GM19468 (cell line): ENCODE data around the gene WNK2.

Experiments
- ATAC-seq: cut with Tn5 transposase; IDR thresholded peaks from one replicate; pipeline ENCODE4 v1.9.1; 2021; ENCODE audit warnings: mild to moderate bottlenecking, moderate library complexity, moderate number of reproducible peaks; ENCODE audit not compliant: unreplicated experiment; ENCODE audit errors: extremely low read depth

The WNK2 gene

DNA sequence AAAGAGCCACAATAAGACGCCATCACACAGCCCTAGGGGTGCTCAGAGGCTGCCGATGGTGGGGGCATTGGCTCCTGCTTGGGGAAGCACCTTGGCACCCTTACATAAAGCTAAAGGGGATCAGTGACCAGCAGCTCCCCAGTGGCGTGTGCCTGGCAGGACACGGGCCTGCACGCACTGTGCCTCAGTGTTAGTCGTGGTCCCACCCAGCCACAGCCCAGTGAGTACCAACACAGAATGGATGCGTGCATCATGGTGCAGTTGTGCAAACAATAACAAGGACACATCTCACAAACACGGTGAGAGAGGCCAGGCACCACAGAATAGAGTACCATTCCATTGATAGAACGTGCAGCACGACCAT is 103.2 kb downstream of the WNK2 start:
- no peak for ATAC-seq

DNA sequence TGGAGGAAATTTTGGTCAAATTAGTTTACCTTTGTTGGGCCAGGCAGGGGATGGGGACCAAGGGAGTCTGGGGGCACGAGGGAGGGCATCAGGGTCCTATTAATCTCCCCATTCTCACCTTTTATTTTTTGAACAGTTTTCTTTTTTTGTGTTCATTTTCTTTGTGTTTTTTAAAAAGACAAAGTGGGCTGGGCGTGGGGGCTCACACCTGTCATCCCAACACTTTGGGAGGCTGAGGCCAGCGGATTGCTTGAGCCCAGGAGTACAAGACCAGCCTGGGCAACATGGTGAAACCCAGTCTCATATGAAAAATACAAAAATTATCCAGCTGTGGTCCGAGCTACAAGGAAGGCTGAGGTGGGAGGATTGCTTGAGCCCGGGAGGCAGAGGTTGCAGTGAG is 103.7 kb downstream of the WNK2 start:
- no peak for ATAC-seq

DNA sequence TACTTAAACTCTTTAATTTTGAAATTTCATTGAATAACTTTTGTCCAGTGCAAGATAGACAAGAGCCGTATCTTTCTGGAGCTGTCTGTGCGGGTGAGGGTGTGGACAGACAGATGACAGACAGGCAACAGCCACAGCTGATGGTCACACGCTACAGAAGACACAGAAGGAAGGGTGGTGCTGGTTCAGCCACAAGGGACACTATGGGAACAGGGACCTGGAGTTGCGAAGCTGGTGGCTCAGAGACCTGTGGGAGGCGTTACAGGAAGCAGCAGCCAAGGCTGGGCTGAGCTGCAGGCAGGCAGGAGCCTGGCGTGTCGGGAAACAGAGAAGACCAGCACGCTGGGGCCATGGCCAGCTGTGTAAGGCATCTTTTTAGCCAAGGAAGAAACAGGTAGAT is 104.4 kb downstream of the WNK2 start:
- no peak for ATAC-seq

- no peak for ATAC-seq
Measured at GRCh38 chr9:93288891-93289883, 105.2 kb downstream of the WNK2 start.

GRCh38 chr9:93290495-93291434 is 106.8 kb downstream of the WNK2 start:
- ATAC-seq, result no peak

GRCh38 chr9:93291536-93292287 is 107.8 kb downstream of the WNK2 start:
- no peak for ATAC-seq

- ATAC-seq, result no peak
Measured at GRCh38 chr9:93292288-93292615, 108.3 kb downstream of the WNK2 start.

DNA sequence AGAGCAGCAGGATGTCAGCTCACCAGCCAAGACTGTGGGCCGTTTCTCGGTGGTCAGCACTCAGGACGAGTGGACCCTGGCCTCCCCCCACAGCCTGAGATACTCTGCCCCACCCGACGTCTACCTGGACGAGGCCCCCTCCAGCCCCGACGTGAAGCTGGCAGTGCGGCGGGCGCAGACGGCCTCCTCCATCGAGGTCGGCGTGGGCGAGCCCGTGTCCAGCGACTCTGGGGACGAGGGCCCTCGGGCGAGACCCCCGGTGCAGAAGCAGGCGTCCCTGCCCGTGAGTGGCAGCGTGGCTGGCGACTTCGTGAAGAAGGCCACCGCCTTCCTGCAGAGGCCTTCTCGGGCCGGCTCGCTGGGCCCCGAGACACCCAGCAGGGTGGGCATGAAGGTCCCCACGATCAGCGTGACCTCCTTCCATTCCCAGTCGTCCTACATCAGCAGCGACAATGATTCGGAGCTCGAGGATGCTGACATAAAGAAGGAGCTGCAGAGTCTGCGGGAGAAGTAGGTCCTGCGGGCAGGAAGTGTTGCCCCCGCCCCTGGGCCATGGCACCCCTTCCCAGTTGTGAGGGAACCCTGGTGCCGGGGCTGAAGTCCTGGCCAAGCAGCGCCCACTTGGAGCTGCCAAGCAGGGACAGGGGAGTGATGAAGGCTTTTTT is 108.9 kb downstream of the WNK2 start:
- no peak for ATAC-seq

GRCh38 chr9:93294011-93294410 is 110.1 kb downstream of the WNK2 start:
- ATAC-seq, result no peak

DNA sequence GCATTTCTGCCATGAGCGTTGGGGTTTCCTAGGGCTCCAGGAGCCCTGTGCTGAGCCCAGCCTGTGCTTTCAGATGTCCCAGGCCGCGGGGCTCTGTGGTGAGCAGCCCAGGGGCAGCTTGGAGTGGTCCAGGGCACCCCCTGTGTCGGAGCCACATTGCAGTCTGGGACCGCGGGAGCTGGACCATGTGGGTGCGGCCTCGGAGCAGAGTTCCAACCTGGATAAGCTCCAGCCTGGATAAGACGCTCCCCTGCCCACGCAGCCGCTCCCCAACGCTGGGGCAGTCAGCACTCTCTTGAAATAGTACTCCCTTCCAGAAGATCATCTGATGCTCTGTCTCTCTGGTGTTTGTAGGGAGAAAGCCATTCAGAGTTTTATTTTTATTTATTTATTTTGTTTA is 111.1 kb downstream of the WNK2 start:
- ATAC-seq, result no peak

DNA sequence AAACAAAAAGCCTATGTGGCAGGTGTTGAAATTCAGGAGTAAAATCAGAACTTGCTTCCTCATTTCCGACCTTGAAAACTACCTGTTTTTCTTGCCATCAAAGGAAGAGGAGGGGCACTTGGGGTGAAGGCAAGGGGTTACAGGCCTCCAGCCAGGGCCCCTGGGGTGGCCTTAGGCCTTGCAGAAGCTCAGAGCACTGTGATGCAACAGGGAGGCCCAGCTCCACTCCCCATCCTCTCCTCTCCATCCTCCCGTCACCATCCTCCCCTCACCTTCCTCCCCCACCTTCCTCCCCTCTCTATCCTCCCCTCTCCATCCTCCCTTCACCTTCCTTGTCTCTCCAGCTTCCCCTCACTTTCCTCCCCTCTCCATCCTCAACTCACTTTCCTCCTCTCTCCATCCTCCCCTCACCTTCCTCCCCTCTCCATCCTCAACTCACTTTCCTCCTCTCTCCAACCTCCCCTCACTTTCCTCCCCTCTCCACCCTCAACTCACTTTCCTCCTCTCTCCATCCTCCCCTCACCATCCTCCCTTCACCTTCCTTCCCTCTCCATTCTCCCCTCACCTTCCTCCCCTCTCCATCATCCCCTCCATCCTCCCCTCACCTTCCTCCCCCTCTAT is 111.6 kb downstream of the WNK2 start:
- no peak for ATAC-seq

- no peak for ATAC-seq
Measured at GRCh38 chr9:93296889-93297480, 113.0 kb downstream of the WNK2 start.

DNA sequence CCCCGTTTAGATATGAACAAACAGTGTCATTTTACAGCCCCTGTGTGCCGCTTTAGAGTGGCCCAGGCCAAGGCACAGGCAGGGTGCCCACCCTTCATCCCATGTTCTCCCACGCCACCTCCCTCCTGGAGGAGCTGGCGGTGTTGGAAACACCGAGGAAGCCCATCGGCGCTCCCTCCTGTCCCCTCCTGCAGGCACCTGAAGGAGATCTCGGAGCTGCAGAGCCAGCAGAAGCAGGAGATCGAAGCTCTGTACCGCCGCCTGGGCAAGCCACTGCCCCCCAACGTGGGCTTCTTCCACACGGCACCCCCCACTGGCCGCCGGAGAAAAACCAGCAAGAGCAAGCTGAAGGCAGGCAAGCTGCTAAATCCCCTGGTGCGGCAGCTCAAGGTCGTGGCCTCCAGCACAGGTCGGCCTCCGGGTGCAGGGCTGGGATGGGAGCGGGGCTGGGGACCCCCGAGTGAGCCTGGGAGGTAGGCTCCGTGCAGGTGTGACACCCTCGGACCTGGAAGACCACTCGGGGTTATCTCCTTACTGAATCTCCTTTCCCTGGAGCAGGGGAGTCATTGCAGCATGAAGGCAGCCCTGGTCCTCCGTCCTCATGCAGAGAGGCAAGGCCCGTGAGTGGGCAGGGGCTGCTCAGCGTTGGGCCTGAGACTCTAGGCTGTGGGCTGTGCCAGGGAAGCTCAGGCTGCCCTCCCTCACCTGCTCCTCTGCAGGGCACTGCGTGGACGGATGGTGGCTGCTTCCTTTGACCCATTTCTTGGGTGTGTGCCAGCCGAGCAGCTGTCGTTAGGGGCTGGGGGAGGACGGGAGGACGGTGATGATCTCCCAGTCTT is 113.9 kb downstream of the WNK2 start:
- ATAC-seq, result no peak

- ATAC-seq, result no peak
Measured at GRCh38 chr9:93298498-93299417, 114.8 kb downstream of the WNK2 start.

DNA sequence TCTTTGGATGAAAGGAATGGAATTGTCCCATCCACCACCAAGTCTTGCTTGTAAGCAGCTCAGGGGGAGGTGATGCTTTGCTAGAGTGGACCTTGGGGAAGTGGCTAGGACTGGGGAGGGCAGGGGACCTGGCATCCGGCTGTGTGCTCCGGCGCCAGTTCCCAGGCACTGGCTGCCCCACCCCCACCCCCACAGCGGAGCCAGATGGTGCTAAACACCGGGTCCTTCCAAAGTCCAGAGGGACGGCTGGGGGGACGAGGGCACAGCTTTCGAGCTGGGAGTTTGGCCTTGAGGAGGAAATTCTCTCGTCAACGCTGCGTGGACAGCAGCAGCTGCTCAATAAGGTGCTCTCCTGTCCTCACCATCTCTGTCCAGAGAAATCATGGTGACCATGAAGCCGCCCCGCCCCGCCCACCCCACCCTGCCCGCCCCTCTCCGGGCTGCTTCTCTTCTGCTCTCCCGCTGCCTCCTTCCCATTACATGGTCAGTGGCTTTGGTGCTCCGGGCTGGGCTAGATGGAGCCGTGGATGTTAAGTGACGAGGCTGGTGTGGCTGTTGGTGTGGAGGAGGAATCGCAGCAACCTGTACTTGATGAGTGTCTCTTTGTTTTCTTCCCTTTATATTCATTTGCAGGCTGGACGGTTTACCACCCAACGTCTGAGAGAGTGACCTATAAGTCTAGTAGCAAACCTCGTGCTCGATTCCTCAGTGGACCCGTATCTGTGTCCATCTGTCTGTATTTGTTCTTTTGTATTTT is 115.7 kb downstream of the WNK2 start:
- ATAC-seq, result no peak

DNA sequence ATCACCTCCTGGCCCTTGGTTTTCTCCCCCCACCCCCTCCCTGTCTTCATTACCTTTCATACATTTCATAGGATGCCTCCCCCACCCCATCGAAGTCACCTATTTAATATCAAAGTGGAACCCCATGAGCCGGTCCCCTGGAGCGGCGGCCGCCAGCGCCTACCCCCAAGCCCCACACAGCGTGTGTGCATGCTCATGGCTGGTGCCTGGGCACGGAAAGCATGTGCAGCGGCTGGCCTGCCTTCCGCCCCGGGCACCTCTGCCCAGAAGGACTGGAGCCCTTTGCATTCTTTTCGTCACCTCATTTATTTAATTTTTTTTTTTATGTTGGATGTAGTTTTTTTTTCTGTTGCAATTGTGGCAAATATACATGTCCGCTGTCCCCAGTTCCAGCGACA is 116.2 kb downstream of the WNK2 start:
- no peak for ATAC-seq
